GM21367 (cell line): ENCODE data around the gene CHRNB4.

ENCODE experiments used
- ATAC-seq: cut with Tn5 transposase; IDR thresholded peaks from one replicate; pipeline ENCODE4 v1.9.1; 2021; ENCODE audit not compliant: unreplicated experiment

CHRNB4 gene

DNA sequence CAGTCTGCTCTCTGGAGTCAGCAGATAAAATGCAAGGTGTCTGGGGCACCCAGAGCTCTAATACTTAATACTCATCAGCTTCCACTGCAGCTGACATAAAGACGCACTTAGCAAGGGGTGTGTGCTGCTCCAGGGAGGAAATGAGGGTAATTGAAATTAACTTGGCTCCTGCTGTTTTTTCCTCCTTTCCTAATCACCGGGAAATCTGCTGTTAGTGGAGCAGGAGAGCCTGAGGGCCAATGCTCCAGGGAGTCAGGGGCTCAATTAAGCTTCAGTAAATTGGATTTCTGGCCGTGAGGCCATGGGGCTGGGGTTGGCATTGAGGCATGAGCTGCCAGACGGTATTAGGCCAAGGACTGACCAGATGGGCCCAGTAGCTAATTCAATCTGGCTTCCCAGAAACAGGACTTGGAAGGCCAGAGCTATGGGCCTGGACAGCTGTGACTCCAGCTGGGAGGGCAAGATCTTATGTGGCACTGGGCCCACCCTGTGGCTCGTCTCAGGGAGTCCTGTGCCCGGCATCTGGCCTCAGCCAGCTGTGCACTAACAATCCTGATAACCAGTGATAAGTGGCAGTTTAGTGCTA is 30.7 kb upstream of the CHRNB4 start:
- ATAC-seq = no peak

DNA sequence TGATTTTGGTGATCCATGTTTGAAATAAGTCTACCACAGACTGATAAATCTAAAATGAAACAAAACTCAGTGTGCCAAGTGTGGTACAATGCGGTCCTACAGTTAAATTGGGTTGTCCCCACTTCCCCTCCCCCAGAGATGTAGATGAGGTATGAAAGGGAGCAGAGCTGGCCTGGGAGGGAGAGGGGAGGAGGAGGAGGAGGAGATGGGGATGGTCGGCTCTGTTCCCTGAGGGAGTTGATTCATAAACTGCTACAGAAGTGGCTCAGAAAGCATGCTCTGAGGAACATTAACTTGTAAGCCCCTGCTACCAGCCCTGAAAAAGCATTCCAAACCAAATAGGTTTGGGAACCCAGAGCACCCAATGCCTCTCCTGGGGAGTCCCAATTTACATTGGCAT is 28.0 kb upstream of the CHRNB4 start:
- no peak for ATAC-seq

DNA sequence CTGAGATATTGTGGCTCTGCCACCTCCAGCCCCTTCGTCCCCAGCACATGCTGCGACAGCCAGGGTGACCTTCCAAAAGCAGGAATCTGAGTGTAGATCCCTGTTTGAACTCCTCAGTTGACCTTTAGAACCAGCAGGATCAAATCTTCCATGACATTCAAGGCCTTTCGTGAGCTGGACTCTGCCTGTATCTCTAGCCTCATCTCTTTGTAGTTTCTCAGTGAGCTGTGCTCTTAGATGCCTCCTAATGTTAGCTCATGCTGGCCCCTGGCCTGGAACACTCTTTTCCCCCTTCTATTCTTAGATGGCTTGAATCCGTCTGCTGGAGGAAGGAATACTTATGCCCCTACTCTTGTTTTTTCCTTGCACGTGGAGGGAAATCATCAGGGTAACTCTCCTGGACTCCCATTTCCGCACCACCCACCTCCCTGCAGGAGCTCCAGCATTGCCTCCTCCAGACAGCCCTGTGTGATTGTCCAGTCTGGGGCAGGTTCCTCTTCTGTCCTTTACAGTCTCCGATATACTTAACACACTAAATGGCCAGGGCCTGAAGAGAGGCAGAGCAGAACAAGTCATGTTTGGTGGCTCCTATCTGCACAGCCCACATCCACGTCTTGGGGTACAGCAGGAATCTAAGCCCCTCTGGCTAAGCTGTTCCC is 26.7 kb upstream of the CHRNB4 start:
- no peak for ATAC-seq

DNA sequence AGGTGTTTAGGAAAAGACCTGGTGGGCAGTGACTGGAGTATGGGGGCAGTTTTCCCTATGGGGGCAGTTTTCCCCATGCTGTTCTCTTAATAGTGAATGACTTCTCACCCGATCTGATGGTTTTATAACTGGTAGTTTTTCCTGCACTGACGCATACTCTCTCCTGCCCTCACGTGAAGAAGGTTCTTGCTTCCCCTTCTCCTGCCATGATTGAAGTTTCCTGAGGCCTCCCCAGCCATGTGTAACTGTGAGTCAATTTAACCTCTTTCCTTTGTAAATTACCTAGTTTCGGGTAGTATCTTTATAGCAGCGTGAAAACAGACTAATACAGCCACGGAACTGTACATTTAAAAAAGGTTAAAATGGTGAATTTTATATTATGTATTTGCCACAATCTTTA is 25.0 kb upstream of the CHRNB4 start:
- no peak for ATAC-seq

DNA sequence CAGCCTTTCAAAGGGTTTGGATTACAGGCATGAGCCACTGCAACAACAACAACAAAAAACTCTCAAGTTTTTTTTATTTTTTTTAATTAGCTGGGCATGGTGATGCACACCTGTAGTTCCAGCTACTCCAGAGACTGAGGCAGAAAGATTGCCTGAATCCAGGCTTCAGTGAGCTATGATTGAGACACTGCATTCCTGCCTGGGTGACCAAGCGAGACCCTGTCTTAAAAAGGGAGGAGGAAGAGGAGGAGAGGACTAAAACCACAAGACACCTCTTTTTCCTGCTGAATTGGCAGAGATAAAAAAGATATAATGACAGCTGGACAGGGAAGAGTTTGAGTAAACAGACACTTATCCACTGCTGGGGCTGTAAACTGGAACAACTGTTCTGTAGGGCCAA is 22.7 kb upstream of the CHRNB4 start:
- ATAC-seq = no peak

DNA sequence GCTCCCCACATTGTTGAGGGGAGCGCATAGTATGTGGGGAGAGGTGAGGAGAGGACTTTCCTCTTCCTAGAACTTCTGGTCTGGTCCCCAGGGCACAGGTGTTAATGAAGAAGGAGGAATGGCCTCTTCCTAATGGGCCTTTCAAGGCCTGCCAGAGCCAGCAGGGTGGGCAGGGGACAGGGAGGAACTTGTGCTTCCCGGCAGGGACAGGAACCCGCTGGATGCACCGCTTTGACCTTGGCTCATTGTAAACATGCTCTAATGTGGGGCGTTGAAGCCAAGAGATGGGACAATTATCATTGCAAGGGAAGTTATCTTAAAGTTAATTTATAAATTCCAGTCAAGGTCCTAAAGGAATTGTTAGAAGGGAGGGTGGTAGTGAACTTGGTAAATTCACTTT is 21.0 kb upstream of the CHRNB4 start:
- ATAC-seq = no peak

DNA sequence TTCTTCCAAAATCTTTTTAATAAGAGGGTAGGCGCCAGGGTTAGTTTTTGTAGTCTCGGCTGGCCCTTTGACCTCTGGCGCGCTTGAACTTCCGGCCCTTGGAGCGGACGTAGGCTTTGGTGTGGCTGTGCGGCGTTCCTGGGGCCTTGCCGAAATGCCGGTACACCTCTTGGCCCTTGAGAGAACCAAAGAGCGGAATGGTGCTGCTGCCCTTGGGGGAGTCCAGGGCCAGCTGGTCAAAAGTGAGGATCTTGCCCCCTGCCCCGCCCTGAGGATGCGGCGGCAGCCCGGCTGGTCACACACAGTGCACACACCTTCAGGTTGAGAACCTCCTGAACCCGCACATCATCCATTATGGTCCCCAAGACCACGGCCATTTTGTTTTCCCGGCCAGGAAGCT is 20.0 kb upstream of the CHRNB4 start:
- no peak for ATAC-seq

DNA sequence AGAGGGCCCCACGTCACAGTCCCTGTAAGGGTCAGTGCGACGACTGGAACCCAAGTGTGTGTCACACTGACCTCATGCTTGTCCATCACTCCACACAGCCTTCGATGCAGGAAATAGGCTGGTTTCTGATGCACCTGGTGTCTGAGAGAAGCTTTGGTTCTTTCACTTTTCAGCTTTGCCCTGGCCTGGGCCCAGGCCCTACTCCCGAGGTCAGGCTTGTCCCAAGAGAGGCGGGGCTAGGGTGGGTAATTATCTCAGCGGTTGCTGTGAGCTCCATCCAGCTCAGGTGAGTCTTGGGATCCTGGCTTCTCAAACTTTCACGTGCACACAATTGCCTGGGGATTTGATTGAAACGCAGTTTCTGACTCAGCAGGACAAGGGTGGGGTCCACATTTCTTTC is 19.6 kb upstream of the CHRNB4 start:
- no peak for ATAC-seq

DNA sequence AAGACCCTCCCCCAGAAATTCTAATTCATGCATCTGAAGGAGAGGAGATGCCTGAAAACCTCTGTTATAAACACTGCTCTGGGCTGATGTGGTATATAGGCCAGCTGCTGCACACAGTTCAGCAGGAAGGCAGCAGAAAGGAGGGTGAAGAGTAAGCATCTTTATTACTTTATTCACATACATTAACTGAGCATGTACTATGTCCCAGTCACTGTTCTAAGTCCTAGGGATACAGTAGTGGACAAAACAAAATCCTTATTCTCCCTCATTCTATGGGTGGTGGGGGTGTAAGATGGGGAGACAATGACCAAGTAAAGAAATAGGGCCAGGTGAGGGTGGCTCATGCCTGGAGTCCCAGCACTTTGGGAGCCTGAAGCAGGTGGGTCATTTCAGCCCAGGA is 17.8 kb upstream of the CHRNB4 start:
- ATAC-seq = no peak

DNA sequence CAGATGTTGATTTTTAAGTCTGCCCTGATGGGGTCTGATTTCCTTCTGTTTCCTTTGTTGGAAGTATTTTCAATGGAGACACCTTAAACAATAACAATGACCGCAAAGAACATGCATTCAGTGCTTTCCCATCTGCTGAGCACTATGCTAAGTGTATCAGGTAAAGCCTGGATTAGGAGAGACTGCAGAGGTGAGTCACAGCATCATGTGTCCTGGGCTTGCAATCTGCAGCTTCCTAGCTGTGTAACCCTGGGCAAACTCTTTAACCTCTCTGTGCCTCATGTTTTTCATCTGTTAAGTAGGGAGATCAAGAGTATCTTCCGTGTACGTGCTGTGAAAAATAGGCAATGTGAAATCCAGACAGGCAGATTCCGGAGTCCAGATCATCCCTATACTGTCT is 13.3 kb upstream of the CHRNB4 start:
- ATAC-seq = no peak

DNA sequence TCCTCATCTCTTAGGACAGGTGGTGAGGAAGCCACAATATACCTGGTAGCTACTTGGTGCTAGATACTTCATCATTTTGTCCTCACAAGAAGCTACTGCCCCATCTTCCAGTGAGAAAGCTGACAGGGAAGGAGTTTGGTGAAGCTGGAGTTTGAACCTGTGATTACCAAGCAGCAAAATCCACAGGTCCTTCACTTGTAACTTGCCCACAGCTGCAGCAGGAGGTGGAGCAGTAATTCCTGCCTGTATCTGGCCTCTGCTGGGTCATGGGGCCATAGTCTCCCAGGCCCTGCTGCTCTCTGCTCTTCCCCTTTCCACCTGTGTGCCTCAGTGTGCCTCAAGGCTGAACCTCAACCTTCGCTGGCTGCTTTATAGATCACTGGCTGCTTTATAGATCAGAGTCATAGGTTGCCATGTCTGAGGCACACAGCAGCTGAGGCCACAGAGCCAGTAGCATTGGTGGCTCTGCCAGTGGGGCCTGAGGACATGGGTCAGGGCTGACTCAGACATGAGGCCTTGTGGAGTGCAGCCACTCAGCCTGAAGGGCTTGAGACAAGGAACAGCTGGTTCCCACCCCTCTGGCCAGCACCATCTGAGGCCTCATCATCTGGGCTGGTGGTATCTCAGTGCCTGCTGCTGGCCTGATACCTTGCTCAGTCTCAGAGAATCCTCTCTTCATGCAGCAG is 11.1 kb upstream of the CHRNB4 start:
- ATAC-seq = no peak

DNA sequence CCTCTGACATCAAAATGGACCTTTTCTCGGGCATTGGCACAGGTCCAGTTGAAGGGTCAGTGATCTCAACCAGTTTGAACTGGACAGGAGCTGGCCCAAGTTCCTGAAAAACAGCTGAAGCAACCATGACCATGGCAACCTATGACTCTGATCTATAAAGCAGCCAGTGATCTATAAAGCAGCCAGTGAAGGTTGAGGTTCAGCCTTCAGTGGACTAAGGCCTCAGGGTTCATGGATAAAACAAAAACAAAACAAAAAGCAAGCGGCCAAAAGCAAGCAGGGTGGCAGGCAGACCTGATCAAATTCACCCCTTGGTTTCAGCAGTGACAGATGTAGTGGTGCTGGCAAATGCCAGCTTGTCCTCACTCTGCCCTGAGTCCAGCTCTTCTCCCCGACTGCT is 10.0 kb upstream of the CHRNB4 start:
- no peak for ATAC-seq

DNA sequence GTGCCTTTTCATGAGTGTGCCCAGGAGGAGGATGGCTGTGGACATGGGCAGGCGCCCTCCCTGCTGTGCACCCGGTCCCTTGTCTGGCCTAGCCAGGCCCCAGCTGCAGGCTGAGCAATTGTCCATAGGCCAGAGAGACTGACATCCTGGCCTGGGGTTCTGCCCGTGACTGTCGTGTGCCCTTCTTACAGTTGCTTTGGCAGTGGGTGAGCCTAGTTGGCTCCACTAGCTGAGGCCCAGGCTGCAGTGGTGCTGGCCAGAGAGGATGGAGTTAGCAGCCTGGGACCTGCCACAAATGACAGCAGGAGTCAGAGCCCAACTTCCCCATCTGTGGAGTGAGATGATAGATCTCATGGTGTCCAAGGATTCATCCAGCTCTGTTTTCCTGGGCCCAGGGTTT is 9.0 kb upstream of the CHRNB4 start:
- no peak for ATAC-seq

DNA sequence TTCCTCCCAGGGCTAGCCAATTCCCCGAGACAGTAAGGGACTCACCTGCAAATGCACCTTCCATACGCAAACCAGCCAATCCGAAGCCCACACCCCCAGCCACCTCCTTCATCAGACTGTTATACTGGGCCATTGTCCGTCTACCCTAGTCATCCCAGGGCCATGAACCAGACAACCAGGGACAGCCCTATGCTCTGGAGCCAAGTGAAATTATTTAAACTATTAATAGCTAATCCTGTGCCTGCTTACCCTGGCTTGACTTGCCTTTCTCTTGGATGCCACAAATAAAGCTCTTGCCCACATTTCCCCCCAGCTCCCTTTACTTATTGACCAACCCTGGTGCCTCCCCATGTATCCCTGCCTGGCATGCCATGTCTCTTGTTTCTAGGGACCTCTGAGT is 4.0 kb upstream of the CHRNB4 start:
- ATAC-seq = no peak

DNA sequence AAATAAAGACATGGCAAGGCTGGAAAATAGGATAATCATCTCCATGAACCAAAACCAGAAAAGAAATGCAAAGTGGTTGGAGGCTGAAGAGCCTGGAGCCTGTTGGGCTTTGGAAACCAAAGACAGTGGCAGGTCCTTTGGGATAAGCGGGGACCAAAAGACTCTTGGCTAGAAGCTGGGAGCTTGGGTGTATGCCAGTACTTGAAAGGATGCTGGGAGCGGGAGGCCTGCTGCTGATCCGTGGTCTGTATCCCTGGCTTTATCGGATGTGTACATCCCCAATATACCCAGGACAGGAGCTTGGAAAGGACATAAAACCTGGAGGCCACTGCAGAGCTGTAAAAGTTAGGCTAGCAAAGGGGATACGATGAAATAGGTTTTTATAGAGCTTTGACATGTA is 1.3 kb upstream of the CHRNB4 start:
- ATAC-seq = no peak

DNA sequence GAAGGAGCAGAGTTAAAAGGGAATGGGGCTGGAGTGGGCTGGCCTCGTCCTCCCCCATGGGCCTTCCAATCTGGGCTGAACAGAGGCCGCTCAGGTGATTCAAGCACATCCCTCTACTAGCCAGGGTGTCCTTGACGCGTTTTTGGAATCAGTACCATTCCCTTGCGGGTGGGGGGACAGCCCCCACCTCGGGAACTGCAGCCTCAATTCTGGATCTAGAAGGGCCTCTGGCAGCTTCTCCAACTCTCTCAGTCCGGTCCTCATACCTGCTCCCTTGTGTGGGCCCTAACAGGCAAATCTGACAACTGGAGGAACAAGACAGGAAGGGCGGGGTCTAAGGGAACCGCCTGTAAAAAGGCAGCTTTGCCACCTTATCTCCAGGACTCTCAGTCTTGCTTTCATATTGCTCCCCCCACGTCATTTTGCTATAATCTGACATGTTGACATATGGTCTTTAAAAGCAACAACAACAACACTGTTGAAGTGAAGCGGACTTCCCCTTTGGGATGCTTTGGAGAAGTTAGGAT is 802 bp upstream of the CHRNB4 start:
- ATAC-seq = no peak

DNA sequence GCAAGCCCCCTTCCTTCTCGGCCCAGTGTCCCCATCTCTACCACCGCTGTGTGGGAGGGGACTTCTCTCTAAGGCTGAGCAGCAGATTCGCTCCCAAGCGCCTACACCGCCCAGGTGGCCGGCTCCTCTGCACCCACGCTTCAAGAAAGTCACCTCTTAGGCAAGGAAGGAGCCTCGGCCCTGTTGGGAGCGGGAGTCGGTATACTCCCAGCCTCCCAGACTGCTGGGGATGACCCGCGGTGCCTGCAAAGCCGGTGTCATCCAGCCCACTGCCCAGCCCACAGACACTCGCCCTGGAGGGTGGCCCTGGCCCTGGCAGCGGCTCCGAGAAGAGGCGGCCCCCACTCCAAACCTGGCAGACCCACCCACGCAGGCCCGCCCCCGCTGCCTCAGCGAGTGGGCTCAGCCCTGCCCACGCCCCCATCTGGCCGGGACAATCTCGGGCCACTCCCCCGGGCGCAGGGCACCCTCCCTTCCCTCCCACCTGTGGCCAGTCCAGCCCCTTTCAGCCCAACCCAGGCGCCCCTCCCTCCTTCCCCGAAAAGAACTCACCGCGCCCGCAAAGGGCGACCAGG is 396 bp downstream of the CHRNB4 start:
- no peak for ATAC-seq

DNA sequence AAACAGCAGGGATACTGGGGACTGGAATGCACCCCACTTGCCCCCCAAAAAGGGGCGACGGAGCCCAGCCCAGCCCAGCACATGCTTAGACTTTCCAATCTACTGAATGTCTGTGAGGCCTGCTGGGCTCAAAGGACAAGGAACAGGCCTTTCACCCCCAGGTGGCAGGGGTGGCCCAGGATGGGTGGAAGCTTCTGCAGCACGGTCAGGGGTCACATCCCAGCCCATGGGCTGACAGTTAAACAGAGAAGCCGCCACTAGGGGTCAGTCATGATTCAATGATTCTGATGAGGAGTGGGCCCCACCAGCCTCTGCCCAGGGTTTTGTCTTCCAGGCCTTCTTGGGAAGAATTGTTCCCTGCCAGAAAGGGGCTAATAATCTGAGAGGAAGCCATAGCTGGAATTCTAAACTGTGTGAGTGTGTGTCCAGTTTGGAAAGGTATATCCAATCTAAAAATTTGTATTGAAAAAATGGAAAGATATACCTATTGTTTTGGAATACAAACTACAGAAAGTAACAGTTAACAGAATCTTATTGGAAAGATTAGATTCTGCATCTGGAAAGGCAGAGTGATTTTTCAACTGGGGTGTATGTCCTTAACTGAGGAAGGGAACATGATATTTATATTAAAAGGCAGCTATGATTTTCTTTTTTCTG is 2.2 kb downstream of the CHRNB4 start:
- ATAC-seq = no peak

DNA sequence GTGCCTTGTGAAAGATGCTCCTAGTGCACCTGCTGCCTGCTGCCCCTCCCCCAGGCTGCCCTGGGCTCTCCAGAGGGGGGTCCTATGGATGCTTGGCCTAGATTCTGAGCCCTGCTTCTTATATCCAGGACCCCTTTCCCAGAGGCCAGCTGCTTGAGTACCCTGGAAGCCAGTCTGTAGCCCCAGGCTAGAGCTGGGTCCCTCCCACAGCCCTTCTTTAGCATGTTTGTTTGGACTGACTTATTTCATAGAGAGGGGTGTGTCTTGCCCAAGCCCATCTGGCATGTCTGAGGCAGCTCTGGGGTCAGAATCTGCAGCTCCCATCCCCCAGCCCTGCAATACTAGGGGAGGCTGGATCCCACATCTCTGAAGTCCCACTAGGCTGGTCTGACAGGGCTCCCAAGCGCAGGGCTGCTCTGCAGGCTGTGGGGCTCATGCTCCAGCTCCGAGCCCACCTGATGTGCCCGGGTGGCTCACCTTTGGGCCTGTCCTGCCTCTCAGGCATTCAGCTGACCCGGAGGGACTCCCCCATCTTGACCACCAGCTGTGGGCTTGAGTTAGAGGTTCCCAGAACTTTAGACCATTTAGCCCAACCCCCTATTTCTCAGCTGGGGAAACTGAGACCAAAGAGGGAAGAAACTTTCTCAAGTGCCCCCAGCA is 3.1 kb downstream of the CHRNB4 start:
- ATAC-seq = no peak

DNA sequence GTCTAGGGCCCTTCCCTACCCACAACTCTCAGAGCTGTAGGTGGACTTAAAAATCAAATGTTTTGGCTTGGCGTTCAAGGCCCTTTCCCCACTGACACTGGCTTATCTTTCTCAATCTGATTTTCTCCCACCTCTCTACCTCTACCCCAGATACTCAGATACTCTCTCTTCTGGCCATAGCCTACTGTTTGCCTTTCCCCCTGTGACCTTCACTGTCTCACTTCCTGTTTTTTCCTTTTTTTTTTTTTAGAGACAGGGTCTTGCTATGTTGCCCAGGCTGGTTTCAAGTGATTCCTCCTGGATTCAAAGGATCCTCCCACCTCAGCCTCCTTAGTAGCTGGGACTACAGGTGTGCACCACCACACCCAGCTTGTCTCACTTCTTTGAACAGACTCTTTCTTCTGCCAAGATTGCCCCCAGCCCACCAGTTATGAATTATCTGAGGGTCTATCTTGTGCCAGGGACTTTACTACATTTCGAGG is 4.6 kb downstream of the CHRNB4 start:
- ATAC-seq = no peak

DNA sequence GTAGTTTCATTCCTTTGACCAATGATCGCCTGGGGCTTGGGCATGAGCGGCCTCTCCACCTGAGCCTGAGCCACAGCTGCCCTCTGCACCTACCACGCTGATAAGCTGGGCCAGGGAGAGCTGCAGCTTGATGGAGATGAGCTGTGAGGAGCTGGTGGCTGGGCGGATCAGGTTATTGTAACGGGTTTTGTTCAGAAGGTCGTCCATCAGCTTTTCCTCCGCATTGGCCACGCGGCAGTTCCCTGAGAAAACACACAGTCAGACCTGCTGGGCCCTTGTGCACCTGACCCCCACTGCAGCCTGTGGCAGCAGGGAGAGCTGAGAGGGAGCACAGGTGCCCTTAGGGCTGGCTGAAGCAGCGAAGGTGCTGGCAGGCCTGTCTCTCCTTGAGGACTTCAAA is 5.7 kb downstream of the CHRNB4 start:
- ATAC-seq = no peak
